Skeletal muscle cell (primary cell): ENCODE results near the gene POTEE.
"Not testable (repeated sequence)": the region's sequence is repeated elsewhere in the genome, so short reads cannot be mapped to it uniquely, and the experiment has no call there.

ENCODE experiments used
- DNase-seq: peaks from one replicate; pipeline ENCODE4 v3.0.0-alpha.2; 2010; ENCODE audit warnings: low read depth
- H3K4me3 ChIP-seq: 2 replicates; pipeline ENCODE4 v1.5.1; 2011; ENCODE audit warnings: low read depth, mild to moderate bottlenecking, control low read depth, low read length, moderate library complexity

Gene POTEE

DNA sequence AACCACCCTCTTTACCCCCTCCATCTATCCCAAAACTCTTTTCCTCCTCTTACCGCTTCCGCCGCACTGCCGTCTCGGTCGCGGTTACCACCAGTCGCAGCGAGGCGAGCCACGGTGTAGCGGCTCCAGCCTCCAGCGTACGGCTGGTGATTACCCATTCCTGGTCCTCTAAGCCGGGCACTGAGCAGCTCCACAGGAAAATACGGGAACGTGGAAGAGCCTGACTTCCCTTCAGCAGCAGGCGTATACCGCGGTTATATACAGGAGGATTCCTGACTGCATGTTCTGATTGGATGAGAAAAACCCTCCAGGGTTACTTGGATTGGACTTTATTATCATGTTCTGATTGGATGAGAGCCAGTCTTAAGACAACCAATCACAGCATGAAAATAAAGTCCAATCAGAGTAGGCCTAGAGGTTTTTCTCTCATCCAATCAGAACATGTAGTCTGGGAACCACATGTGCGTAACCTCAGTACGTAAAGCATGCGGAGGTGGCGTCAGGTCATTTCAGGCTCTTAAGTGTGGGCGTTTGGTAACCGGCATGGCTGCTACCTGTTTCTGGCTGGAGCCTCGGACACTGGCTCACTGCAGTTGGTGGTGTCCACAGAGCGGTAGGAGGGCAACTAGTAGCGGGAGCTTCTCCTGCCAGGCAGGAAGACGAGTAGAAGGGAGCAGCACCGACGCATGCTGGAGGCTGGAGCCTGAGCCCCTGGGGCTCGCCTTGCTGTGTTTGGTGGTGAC is at the start of gene POTEE:
Gene POTEE, plus strand, starts transcription at position 507 of the 743 bp plus-strand sequence. CDS start 8,867 bp downstream, outside the sequence.
- not testable (repeated sequence) for H3K4me3 ChIP-seq, DNase-seq

DNA sequence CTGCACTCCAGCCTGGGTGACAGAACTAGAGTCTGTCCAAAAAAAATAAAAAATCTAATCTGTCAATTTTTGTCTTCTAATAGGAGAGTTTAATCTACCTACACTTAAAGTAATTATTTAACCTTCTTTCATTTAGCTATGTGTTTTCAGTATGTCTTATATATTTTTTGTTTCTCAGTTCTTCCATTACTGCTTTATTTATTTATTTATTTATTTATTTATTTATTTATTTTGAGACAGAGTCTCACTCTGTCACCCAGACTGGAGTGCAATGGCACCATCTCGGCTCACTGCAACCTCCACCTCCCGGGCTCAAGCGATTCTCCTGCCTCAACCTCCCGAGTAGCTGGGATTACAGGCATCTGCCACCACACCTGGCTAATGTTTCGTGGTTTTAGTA is 43.8 kb upstream of the POTEE start:
- DNase-seq, H3K4me3 ChIP-seq: not testable (repeated sequence)

DNA sequence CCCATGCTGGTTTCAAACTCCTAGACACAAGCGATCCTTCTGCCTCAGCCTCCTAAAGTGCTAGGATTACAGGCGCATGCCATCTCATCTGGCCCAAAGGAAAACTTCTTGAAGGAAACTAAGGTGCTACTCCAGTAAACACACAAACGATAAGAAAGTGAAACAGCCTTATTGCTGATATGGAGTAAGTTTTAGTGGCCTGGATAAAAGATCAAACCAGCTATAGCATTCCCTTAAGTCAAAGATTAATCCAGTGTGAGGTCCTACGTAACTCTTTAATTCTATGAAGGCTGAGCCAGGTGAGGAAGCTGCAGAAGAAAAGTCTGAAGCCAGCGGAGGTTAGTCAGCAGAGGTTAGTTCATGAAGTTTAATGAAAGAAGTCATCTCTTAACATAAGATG is 40.8 kb upstream of the POTEE start:
- no peak for DNase-seq

DNA sequence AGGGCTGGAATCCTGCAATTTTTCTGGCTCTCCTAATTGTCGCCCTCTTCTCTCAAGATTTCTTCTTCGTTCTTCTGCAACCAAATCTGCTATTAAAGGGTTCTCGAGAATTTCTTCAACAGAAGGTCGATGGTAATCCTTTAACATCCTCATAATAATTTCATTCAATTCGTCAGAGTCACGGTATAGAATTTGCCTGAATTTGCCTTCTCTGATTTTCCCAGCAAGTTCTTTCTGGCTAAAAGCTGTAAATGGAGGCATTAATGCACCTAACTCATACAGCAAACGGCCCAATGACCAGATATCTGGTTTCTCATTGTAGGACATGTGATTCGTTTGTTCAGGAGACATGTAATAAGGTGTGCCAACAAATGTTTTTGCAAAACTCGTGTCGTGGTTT is 31.3 kb upstream of the POTEE start:
- not testable (repeated sequence) for H3K4me3 ChIP-seq, DNase-seq

More for the DNA sequence above, 40.8 kb upstream of the POTEE start:
- H3K4me3 ChIP-seq = no peak overlapping the region

DNA sequence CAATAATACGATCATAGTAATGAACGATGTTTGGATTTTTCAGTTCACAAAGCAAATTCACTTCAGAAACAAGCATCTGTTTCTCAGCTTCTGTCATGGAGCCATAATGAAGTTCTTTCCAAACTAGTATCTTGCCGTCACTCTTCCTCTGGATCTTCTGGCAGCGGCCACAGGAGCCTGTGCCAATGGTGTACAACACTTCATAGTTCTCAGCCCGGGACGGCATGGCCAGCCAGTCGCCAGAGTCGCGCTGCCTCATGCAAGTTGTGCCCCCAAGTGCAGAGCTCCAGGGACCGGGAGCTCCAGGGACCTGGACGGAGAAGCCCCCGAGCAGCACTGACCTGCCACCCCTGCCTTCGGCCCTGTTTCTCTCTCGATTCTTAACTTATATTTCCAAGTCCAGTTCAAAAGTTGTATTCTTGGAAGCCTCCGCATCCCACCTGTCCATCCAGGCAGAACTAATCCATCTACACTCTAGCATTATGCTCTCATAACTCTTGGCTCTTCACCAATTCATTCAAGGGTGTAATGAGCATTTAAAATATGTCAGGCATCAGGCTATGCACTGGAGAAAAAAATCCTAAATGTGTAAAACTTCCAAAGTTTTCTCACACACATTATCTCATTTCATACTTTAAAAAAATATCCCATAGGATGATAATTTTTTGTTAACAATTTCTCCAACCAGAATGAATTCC is 30.5 kb upstream of the POTEE start:
- DNase-seq = not testable (repeated sequence)

DNA sequence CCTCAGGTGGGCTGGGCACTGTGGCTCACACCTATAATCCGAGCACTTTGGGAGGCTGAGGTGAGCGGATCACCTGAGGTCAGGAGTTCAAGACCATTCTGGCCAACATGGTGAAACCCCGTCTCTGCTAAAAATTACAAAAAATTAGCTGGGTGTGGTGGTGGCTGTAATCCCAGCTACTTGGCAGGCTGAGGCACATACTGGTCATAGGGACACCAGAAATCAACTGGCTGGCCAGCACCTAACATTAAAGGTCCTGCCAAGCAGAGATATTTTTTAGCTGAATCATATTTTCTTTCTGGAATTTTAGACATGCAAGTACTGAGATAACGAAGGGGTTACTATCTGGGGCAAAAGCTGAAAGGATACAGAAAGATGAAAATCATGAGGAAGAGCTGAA is 27.9 kb upstream of the POTEE start:
- H3K4me3 ChIP-seq, DNase-seq: not testable (repeated sequence)

More for the DNA sequence above, 30.5 kb upstream of the POTEE start:
- H3K4me3 ChIP-seq = not testable (repeated sequence)

DNA sequence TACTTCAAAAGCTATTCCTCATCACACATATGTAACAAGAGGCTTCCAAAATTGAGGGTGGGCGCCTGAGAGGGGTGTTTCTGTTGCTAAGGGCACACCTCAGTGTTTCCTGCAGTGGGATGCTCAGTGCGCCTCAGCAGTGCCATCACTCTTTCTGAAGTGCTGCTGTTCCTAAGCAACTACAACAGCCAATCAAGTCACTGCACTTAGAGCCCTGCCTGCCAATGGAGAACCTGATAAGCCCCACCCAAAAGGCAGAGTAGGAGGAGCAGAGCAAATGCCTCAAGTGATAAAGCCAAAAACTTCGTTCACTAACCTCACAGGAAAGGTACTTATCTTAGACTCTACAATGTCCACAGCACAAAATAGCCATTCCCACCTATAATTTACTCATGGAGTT is 15.9 kb upstream of the POTEE start:
- H3K4me3 ChIP-seq, DNase-seq: not testable (repeated sequence)

DNA sequence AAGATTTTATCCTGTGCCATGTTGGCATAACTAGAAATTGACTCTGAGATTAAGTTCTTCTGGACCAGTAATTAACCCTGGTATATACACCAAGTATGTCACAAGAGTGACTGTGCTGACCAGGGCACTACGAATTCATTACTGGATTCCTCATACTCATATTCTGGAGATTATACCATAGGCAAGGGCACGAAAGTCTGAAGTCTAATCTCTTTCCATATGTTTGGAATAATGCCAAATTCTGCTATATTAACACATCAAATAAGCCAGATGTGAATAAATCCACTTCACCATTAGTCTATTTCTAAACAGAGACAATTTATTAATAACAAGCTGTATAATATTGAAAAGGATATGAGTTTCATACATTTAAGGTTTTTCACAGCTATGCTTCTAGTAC is 13.2 kb upstream of the POTEE start:
- DNase-seq, H3K4me3 ChIP-seq: not testable (repeated sequence)

DNA sequence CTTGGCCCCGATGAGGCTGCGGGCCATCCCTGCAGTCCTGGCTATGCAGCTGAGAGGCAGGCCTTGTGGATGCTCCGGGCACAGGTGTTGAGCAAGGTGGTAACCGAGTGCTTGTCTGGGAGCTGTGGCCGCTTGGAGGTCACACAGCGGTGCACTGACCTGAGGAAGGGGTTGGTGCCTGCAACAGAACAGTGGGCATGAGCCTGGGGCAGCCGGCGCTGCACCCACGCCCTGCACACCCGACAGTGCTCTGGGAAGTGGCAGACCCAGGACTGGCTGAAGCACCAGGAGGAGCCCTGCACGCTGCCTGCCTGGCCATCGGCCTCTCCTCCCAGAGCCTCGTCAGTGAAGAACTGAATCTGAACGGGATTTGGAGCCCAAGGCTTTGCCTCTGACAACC is 8.2 kb upstream of the POTEE start:
- DNase-seq = no peak
- no peak overlapping the region for H3K4me3 ChIP-seq

DNA sequence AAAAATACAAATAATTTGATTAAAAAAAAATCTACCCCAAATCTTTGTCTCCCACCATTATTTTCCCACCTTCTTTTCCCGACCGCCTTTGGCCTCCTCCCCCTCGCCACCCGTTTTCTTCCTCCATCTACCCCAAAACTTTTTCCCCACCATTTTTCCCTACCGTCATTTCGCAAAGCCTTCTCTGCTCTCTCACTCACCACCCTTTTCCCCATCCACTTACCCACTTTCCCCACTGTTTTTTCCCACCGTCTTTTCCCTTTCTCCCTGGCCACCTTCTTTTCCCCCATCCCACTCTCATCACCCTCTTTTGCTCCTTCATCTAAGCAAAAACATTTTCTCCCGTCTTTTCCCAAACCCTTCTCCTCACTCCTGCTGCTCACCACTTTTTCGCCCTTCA is 1.5 kb upstream of the POTEE start:
- not testable (repeated sequence) for H3K4me3 ChIP-seq, DNase-seq

DNA sequence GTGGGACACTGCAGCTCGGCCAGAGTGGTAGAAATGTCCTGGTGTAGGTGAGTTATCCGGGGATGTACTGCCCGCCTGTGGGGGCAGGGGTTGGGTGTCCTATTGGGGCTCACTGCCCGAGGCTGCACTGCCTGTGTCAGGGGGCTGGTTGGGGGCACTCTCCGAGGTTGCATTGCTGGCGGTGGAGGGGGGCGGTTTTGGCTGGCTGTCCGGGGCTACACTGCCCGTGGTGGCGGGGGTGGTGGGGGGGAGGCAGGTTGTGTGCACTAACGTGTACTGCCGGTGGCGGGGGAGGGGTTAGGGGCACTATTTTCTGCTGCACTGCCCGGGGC is 403 bp downstream of the POTEE start:
- not testable (repeated sequence) for DNase-seq, H3K4me3 ChIP-seq

DNA sequence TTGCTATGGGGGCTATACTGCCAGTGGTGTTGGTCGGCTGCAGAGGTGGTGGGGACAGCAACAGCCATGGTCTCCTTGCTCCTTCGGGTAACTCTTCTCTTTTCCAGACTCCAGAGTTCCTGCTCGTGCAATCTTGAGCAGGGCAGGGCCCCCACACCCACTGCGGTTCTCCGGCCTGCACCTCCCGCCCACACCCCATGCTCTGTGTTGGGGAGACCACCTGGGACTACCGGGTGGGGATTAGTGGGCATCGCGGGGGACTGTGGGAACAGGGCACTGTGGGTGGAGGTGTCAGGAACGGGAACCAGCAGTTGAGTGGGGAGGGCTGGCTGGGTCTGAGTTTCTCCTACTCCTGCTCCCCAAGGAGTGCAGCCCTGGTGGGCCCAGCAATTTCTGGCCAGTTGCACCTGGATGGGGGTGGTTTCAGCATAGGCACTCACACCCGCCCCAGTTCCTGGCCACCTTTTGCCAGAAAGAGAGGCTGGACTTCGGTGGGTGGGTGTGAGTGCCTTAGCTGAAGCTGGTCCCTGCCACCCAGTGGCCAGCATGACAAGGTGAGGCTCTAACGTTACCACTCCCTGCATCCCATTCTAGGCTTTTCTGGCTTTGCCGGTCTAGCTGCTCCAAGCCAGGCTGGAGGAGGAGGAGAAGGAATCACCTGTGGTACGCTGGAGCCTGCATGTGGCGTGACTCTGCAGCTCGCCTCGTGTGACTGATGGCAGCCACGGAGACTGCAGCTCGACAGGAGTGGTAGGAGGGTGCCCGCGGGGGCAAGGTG is 1.3 kb downstream of the POTEE start:
- DNase-seq, H3K4me3 ChIP-seq: not testable (repeated sequence)

DNA sequence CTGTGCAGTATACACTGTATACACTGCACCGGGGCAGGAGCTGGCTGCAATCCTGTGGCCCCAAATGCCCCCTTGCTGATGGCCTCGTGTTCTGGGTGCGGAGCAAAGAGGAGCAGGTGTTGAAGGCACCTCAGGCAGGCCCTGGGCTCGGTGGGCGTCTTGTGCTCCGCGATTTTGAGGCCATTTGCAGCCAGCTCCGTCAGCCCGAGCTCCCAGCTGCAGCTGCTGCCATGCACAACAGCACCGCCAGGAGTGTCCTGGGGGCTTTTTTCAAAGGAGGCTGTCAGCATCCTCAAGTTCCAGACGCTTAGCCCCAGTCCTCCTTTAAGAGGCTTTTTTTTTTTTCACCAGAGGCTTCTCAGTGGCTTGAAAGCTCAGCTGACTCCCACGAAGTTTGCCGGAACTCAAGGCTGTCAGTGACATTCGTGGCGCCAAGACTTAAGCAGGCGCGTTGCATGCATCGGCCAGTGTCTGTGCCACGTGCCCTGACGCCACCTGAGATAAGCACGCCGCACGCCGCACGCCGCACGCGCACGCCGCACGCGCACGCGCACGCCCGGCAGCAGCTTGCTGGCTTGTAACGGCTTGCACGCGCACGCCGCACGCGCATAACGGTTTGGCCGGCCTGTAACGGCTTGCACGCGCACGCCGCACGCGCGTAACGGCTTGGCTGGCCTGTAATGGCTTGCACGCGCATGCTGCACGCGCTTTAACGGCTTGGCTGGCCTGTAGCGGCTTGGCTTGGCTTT is 8.1 kb downstream of the POTEE start:
- not testable (repeated sequence) for DNase-seq, H3K4me3 ChIP-seq

DNA sequence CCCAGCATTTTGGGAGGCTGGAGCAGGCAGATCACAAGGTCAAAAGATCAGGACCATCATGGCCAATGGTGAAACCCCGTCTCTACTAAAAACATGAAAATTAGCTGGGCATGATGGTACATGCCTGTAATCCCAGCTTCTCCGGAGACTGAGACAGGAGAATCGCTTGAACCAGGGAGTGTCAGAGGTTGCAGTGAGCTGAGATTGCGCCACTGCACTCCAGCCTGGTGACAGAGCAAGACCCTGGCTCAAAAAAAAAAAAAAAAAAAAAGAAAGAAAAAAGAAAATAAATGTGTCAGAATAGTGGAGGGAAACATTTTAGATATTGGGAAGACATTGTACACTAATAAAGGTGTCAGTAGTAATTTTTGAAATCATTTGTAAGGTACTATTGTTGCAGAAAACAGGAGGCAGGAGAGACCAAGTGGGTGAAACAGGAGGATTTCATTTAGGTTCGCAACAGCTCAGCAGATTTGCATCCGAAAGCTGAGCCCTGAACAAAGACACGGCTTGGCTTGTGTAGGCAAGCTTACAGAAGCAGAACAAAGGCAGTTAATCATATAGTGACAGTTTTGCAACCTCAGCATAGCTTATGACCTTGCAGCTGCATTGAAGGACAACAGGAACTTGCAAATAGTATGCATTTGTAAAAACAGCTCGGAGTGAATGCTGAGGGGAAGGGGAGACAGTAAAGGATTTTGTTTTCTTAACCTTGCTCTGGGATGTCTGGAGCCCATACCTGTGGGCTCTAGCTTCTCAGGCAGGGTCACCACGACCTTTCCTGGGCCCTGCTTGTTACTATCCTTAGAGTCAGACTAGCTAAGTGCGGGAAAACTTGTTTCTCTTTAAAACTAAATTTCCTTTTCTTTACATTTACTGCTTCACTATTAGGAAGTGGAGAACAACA is 26.5 kb downstream of the POTEE start:
- not testable (repeated sequence) for DNase-seq, H3K4me3 ChIP-seq
